ENCODE data around the gene DYNC2H1. TPM values are rescaled to one million over a fixed set of nuclear protein-coding genes. Genes with fewer than 3 reads are reported as not detected.
"Not testable (repeated sequence)": the region's sequence is repeated elsewhere in the genome, so short reads cannot be mapped to it uniquely, and the experiment has no call there.

DYNC2H1 gene
- total RNA-seq, 2 experiments from 2014 or later: 1.4 to 1.7 TPM

- CTCF ChIA-PET; H3K27me3 Mint-ChIP-seq; POLR2A ChIA-PET; H3K36me3 Mint-ChIP-seq; DNase-seq; H3K4me1 Mint-ChIP-seq (ENCODE audit: low read depth); H3K27ac Mint-ChIP-seq; H3K9me3 Mint-ChIP-seq; intact Hi-C loops (cut with micrococcal nuclease); H3K4me3 Mint-ChIP-seq: not testable (repeated sequence)
Observed at GRCh38 chr11:103141986-103142385, 32.8 kb downstream of the DYNC2H1 start.

- Mint-ChIP-seq H3K27ac (no peak overlapping the region), H3K9me3 (no peaks in the 10 kb centered on the region), H3K4me3 (no peak overlapping the region), H3K4me1 (ENCODE audit: low read depth) (no peaks in the 10 kb centered on the region), H3K27me3 (no peaks in the 10 kb centered on the region), H3K36me3 (no peaks in the 10 kb centered on the region)
- no peak for DNase-seq
- CTCF ChIA-PET: interaction anchor here (1.7 kb wide), 1 partner anchor 26 kb away, joined by 3 read pairs; no protein-coding TSS in a partner anchor
- POLR2A ChIA-PET: no interaction called here
- intact Hi-C loops (cut with micrococcal nuclease): no loop called here
Observed at GRCh38 chr11:103147627-103148026, 38.4 kb downstream of the DYNC2H1 start.

GRCh38 chr11:103157542-103157941 lies 48.3 kb downstream of the DYNC2H1 start:
- Mint-ChIP-seq H3K4me1 (ENCODE audit: low read depth) (no peaks in the 10 kb centered on the region), H3K4me3 (no peak overlapping the region), H3K9me3 (no peaks in the 10 kb centered on the region), H3K27ac (no peak overlapping the region), H3K36me3 (no peaks in the 10 kb centered on the region), H3K27me3 (no peaks in the 10 kb centered on the region)
- DNase-seq: no peak
- intact Hi-C loops (cut with micrococcal nuclease): no loop called here
- CTCF ChIA-PET: interaction anchor here (0.9 kb wide), 1 partner anchor 443 kb away, joined by 3 read pairs; no protein-coding TSS in a partner anchor
- POLR2A ChIA-PET: no interaction called here

GRCh38 chr11:103164093-103164796 lies 55.0 kb downstream of the DYNC2H1 start:
- Mint-ChIP-seq H3K4me3 (no peak overlapping the region), H3K4me1 (ENCODE audit: low read depth) (no peaks in the 10 kb centered on the region), H3K36me3 (no peaks in the 10 kb centered on the region), H3K9me3 (no peaks in the 10 kb centered on the region), H3K27me3 (no peaks in the 10 kb centered on the region), H3K27ac (no peak overlapping the region)
- no peak for DNase-seq
- ChIA-PET CTCF (interaction anchor here (1.0 kb wide), 1 partner anchor 9 kb away, joined by 3 read pairs; no protein-coding TSS in a partner anchor), POLR2A (no interaction called here)
- intact Hi-C loops (cut with micrococcal nuclease): no loop called here

- no peaks in the 10 kb centered on the region for H3K27me3 Mint-ChIP-seq
Observed at GRCh38 chr11:103167166-103167565, 57.9 kb downstream of the DYNC2H1 start.

GRCh38 chr11:103170865-103171264 lies 61.6 kb downstream of the DYNC2H1 start:
- intact Hi-C loops (cut with micrococcal nuclease): no loop called here
- DNase-seq: no peak
- H3K27ac Mint-ChIP-seq: no peak overlapping the region
- POLR2A ChIA-PET: no interaction called here
- H3K4me1 Mint-ChIP-seq (ENCODE audit: low read depth): no peaks in the 10 kb centered on the region
- H3K9me3 Mint-ChIP-seq: no peaks in the 10 kb centered on the region
- CTCF ChIA-PET: interaction anchor here (0.6 kb wide), 1 partner anchor 430 kb away, joined by 3 read pairs; no protein-coding TSS in a partner anchor
- H3K27me3 Mint-ChIP-seq: no peaks in the 10 kb centered on the region
- H3K4me3 Mint-ChIP-seq: no peak overlapping the region
- H3K36me3 Mint-ChIP-seq: no peaks in the 10 kb centered on the region

More at GRCh38 chr11:103167166-103167565, 57.9 kb downstream of the DYNC2H1 start:
- no peak for DNase-seq
- no peaks in the 10 kb centered on the region for H3K36me3 Mint-ChIP-seq
- ChIA-PET CTCF (no interaction called here), POLR2A (interaction anchor here (0.7 kb wide), 1 partner anchor 175 kb away, joined by 5 read pairs; no protein-coding TSS in a partner anchor)
- H3K4me3 Mint-ChIP-seq: no peak overlapping the region
- H3K9me3 Mint-ChIP-seq: no peaks in the 10 kb centered on the region
- no peak overlapping the region for H3K27ac Mint-ChIP-seq
- H3K4me1 Mint-ChIP-seq (ENCODE audit: low read depth): no peaks in the 10 kb centered on the region
- intact Hi-C loops (cut with micrococcal nuclease): no loop called here

- intact Hi-C loops (cut with micrococcal nuclease): no loop called here
- H3K9me3 Mint-ChIP-seq: no peaks in the 10 kb centered on the region
Observed at GRCh38 chr11:103175461-103176129, 66.4 kb downstream of the DYNC2H1 start.

GRCh38 chr11:103183981-103184611 lies 74.9 kb downstream of the DYNC2H1 start:
- intact Hi-C loops (cut with micrococcal nuclease): no loop called here
- Mint-ChIP-seq H3K9me3 (no peaks in the 10 kb centered on the region), H3K27ac (no peak overlapping the region), H3K27me3 (no peaks in the 10 kb centered on the region), H3K36me3 (no peaks in the 10 kb centered on the region), H3K4me3 (no peak overlapping the region), H3K4me1 (ENCODE audit: low read depth) (no peaks in the 10 kb centered on the region)
- ChIA-PET CTCF (no interaction called here), POLR2A (no interaction called here)
- DNase-seq: no peak

More at GRCh38 chr11:103175461-103176129, 66.4 kb downstream of the DYNC2H1 start:
- H3K4me1 Mint-ChIP-seq (ENCODE audit: low read depth): no peaks in the 10 kb centered on the region
- DNase-seq: no peak
- no peaks in the 10 kb centered on the region for H3K36me3 Mint-ChIP-seq
- H3K27ac Mint-ChIP-seq: no peak overlapping the region
- no peak overlapping the region for H3K4me3 Mint-ChIP-seq
- CTCF ChIA-PET: no interaction called here
- POLR2A ChIA-PET: no interaction called here
- no peaks in the 10 kb centered on the region for H3K27me3 Mint-ChIP-seq

GRCh38 chr11:103202048-103202651 lies 92.9 kb downstream of the DYNC2H1 start:
- intact Hi-C loops (cut with micrococcal nuclease): loop anchor here (1.0 kb wide), 1 partner anchor 399 kb away; no protein-coding TSS in a partner anchor
- no peaks in the 10 kb centered on the region for H3K4me1 Mint-ChIP-seq (ENCODE audit: low read depth)
- DNase-seq: no peak
- H3K4me3 Mint-ChIP-seq: no peak overlapping the region
- H3K36me3 Mint-ChIP-seq: no peaks in the 10 kb centered on the region
- no peak overlapping the region for H3K27ac Mint-ChIP-seq
- ChIA-PET CTCF (interaction anchor here (0.7 to 1.8 kb wide), 5 partner anchors 13 to 398 kb away, joined by 3 to 7 read pairs (median 3); no protein-coding TSS in a partner anchor), POLR2A (no interaction called here)
- no peaks in the 10 kb centered on the region for H3K27me3 Mint-ChIP-seq
- no peaks in the 10 kb centered on the region for H3K9me3 Mint-ChIP-seq

- Mint-ChIP-seq H3K9me3 (no peaks in the 10 kb centered on the region), H3K27ac (no peak overlapping the region)
Observed at GRCh38 chr11:103210543-103210942, 101.3 kb downstream of the DYNC2H1 start.

GRCh38 chr11:103215812-103216211 lies 106.6 kb downstream of the DYNC2H1 start:
- Mint-ChIP-seq H3K4me3 (no peak overlapping the region), H3K27me3 (no peaks in the 10 kb centered on the region), H3K36me3 (no peaks in the 10 kb centered on the region), H3K4me1 (ENCODE audit: low read depth) (no peaks in the 10 kb centered on the region), H3K9me3 (no peaks in the 10 kb centered on the region), H3K27ac (no peak overlapping the region)
- intact Hi-C loops (cut with micrococcal nuclease): no loop called here
- DNase-seq: no peak
- ChIA-PET POLR2A (no interaction called here), CTCF (interaction anchor here (0.6 kb wide), 1 partner anchor 935 kb away, joined by 3 read pairs; no protein-coding TSS in a partner anchor)

More at GRCh38 chr11:103210543-103210942, 101.3 kb downstream of the DYNC2H1 start:
- CTCF ChIA-PET: no interaction called here
- DNase-seq: no peak
- no peaks in the 10 kb centered on the region for H3K4me1 Mint-ChIP-seq (ENCODE audit: low read depth)
- no peaks in the 10 kb centered on the region for H3K36me3 Mint-ChIP-seq
- H3K27me3 Mint-ChIP-seq: no peaks in the 10 kb centered on the region
- intact Hi-C loops (cut with micrococcal nuclease): no loop called here
- H3K4me3 Mint-ChIP-seq: no peak overlapping the region
- POLR2A ChIA-PET: no interaction called here

- ChIA-PET POLR2A (no interaction called here), CTCF (no interaction called here)
- Mint-ChIP-seq H3K27ac (no peak overlapping the region), H3K27me3 (no peaks in the 10 kb centered on the region), H3K36me3 (no peaks in the 10 kb centered on the region), H3K4me3 (no peak overlapping the region), H3K9me3 (no peaks in the 10 kb centered on the region), H3K4me1 (ENCODE audit: low read depth) (no peaks in the 10 kb centered on the region)
- DNase-seq: no peak
- intact Hi-C loops (cut with micrococcal nuclease): no loop called here
Observed at GRCh38 chr11:103220133-103220532, 110.9 kb downstream of the DYNC2H1 start.
